Eye (tissue), 1 donor: ENCODE results near the gene HRH3.

Experiments used
- DNase-seq: peaks from one replicate; pipeline ENCODE4 v3.0.0-alpha.2; 2015

Gene HRH3

GRCh38 chr20:62174870-62175624 lies 45.0 kb downstream of the HRH3 start:
- no peak for DNase-seq

GRCh38 chr20:62174021-62174804 lies 45.9 kb downstream of the HRH3 start:
- no peak for DNase-seq

DNA sequence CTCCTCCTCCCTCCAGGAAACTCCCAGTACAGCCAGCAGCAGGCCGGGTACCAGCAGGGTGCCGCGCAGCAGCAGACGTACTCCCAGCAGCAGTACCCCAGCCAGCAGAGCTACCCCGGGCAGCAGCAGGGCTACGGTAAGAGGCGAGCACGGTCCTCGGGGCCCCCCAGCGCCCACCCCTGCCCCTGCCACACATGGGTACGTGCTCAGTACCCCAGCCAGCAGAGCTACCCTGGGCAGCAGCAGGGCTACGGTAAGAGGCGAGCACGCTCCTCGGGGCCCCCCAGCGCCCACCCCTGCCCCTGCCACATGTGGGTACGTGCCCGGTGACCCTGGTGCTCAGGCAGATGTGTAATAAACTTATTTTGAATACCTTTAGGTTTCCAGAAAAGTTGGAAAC lies 47.4 kb downstream of the HRH3 start:
- DNase-seq = no peak

DNA sequence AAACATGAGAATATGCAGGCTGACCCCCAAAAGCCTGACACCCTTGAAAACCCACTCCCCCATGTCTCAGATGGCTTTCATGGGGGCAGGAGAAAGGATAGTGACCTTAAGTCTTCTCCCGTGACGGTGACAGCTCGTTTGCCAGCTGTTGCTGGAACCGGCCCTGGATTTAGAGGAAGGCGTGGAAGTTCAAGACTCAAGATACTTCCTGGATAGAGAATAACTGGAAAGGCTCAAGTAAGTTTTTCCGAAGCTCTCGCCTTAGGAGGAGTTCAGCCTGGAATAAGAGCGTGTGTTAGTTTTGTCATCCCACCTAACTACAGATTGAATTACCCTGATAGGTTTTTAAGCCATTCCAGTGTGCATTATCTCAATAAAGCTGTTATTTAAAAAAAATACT lies 48.8 kb downstream of the HRH3 start:
- no peak for DNase-seq

- DNase-seq = no peak
Measured at GRCh38 chr20:62170536-62170935, 49.5 kb downstream of the HRH3 start.

DNA sequence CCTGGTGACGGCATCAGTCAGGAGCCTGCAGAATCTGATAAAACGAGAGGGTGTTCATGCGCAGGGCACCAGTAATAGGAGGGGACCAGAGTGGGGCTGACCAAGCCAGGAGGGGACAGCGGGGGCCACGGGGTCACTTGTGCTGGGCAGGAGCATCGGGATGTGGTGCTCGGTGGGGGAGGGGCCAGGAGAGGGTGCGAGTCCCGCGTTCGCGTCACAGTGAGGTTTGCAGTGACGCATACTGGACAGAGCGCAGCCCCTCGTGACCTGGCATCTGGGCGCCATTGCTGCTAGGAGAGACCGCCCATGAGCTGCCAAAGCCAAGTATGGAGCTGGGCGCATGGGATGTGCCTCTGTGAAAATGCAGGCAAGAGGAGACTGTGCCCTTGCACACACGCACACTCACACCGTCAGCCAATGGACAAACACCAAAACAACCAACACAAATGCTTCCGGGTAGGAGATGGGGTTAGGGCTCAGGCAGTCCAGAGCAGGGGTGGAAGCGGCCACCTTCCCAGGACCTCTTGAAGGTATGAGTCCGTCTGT lies 51.1 kb downstream of the HRH3 start:
- no peak for DNase-seq

DNA sequence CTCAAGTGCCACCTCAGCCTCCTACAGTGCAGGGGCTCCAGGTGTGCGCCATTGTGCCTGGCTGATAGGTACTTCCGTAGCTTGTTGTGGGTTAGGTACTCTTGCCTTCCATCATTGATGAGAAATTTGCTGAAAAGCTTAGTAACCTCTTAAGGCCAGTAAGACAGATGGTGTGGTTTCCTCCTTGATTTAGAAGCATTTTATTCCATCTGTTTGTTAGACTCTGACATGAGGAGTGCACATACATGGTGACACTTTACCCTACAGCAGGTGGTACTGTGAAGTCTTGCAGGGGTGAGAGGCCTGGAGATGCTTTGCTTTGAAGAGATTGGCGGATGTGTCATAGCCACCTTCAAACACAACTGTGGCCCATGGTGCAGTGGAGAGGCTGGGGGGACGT lies 52.0 kb downstream of the HRH3 start:
- no peak for DNase-seq

GRCh38 chr20:62167474-62167873 lies 52.6 kb downstream of the HRH3 start:
- no peak for DNase-seq

DNA sequence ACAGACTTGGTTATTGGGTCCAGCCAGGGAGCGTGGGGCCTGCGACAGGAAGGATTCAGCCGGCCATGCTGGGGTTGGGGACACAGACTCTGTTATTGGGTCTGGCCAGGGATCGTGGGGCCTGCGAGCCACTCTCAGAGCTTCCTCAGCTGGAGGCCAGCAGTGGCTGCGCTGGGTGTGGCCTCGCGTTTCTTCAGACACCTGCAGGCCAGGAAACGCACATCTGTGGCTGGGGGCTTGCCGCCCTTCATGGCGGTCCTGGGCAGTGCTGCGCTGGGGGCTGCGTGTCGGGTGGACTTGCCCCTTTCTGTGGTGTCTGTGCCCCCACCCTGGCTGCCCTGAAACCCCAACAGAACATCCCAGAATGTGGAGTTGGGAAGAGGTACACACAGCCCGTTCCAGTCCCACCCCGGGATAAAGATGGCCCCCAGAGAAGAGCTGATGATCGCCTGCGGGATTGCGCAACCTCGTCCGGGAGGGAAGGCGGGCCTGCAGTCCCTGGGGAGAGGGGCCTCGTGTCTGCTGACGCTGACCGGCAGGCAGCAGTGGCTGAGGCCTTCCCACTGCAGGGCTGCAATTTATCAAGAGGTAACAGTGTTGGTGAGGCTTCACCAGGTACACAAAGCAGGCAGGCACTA lies 54.2 kb downstream of the HRH3 start:
- DNase-seq = no peak
